Lower leg skin (tissue), 3 donors: Measurements from ENCODE around the gene FOXK1.

ENCODE experiments used
- CTCF ChIP-seq, 3 donors: fragments of 450-650 bp; IDR thresholded peaks; one replicate each; pipeline ENCODE4 v1.5.1; 2016; ENCODE audit warnings: antibody characterized with exemption in 3 of 3, mild to moderate bottlenecking in 3 of 3, moderate library complexity in 2 of 3
- POLR2A ChIP-seq, 2 donors: fragments of 450-650 bp; IDR thresholded peaks; one replicate each; pipeline ENCODE4 v1.6.1; 2016 to 2017; ENCODE audit warnings: antibody characterized with exemption in 2 of 2, mild to moderate bottlenecking in 1 of 2, moderate library complexity in 1 of 2

GRCh38 chr7:4774007-4774406 lies 91.9 kb downstream of the FOXK1 start:
- TF ChIP-seq CTCF (IDR thresholded peaks at IDR 0.05) (no peak), POLR2A (IDR thresholded peaks at IDR 0.05) (no peak)
